Endothelial cell of umbilical vein (primary cell): ENCODE measurements around the gene MLLT1.

Experiments used
- CTCF ChIP-seq, 2 donors: IDR thresholded peaks; 1 replicate in 1 of 2; 2 replicates in 1 of 2; pipeline ENCODE4 v1.5.1; 2011; ENCODE audit warnings: low read length in 2 of 2, mild to moderate bottlenecking in 2 of 2, moderate library complexity in 2 of 2, control low read depth in 1 of 2, inconsistent platforms in 1 of 2, low read depth in 1 of 2; ENCODE audit not compliant: insufficient read depth in 1 of 2; ENCODE audit errors: extremely low read depth in 1 of 2
- EZH2 ChIP-seq: IDR thresholded peaks from 2 replicates; pipeline ENCODE4 v1.6.1; 2012; ENCODE audit warnings: borderline replicate concordance, low read depth, mild to moderate bottlenecking, moderate library complexity, low read length, inconsistent platforms; ENCODE audit not compliant: severe bottlenecking
- FOS ChIP-seq: IDR thresholded peaks from 2 replicates; pipeline ENCODE4 v1.6.1; 2011; ENCODE audit warnings: mild to moderate bottlenecking, low read length, moderate library complexity, borderline replicate concordance; ENCODE audit not compliant: insufficient read depth
- GATA2 ChIP-seq: IDR thresholded peaks from 2 replicates; pipeline ENCODE4 v1.7.0; 2011; ENCODE audit warnings: low read depth, mild to moderate bottlenecking, moderate library complexity, mixed read lengths, low read length; ENCODE audit not compliant: insufficient read length, insufficient read depth
- JUN ChIP-seq: IDR thresholded peaks from 2 replicates; pipeline ENCODE4 v1.6.1; 2011; ENCODE audit warnings: borderline replicate concordance, low read depth; ENCODE audit not compliant: insufficient read length, insufficient read depth
- MYC ChIP-seq: IDR thresholded peaks from one replicate; pipeline ENCODE4 v1.6.1; 2011; ENCODE audit warnings: mild to moderate bottlenecking, low read depth, low read length
- POLR2A ChIP-seq: IDR thresholded peaks from 2 replicates; pipeline ENCODE4 v1.6.1; 2012; ENCODE audit warnings: low read depth, mild to moderate bottlenecking, control low read depth, low read length
- POLR2AphosphoS5 ChIP-seq: IDR thresholded peaks from 2 replicates; pipeline ENCODE4 v1.6.1; 2012; ENCODE audit warnings: low read depth, mild to moderate bottlenecking, control low read depth, low read length, moderate library complexity; ENCODE audit not compliant: insufficient read depth
- TF ChIP-seq, protein P1 (sequence below): IDR thresholded peaks from 2 replicates; pipeline ENCODE4 v1.6.1; 2011; ENCODE audit not compliant: insufficient read depth, insufficient read length

DNA sequence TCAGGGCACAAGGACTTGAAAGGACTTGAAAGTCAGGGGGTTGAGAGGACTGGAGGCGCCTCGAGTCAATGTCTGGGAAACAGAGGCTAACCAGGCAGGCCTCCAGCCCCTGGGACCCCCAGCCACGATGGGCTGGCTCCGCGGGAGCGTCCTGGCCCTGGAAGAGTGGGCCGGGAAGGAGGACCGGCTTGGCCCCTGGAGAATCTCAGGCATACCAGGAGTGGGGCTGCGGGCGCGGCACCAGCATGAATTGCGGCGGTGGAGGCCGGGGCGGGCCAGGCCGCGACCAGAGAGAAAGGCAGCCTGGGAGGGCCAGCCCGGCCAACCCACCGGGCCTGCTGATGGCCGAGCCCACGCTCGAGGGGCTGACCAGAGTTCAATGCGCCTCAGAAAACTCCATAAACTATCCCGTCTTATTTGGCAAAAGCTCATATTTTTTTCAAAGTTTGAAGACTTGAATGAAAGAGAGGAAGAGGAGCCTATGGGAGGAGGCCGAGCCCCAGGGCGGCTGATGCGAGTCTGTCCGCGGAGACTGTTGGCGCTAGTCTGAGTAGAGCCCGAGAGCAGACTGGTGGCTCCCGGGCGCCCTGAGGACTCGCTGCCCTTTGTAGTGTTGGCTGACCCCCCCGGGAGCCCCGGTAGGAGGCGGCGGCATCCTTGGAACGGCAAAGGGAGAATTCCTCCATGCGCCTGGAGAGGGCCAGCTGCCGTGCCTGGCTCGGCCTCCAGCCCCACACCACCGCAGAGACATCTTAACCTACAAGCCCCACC lies 68.0 kb downstream of the MLLT1 start:
- TF ChIP-seq POLR2AphosphoS5: no peak
- TF ChIP-seq CTCF (IDR thresholded peaks at IDR 0.05; ENCODE audit: extremely low read depth in 1 of 2, insufficient read depth in 1 of 2, low read depth in 1 of 2, low read length in 2 of 2): no peak
- no peak for TF ChIP-seq JUN
- no peak for TF ChIP-seq POLR2A
- no peak for TF ChIP-seq EZH2
- TF ChIP-seq MYC: no peak
- TF ChIP-seq, protein P1, sequence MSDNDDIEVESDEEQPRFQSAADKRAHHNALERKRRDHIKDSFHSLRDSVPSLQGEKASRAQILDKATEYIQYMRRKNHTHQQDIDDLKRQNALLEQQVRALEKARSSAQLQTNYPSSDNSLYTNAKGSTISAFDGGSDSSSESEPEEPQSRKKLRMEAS: no peak
- no peak for TF ChIP-seq GATA2
- no peak for TF ChIP-seq FOS
